WTC11 (cell line): ENCODE measurements around the gene SLC37A3.

Experiments
- CREB1 ChIP-seq: sonication (generic); formaldehyde crosslinking; IDR thresholded peaks from 2 replicates; pipeline ENCODE4 v1.8.0; 2023; ENCODE audit warnings: mild to moderate bottlenecking, missing genetic modification reagents
- E2F1 ChIP-seq: sonication (generic); formaldehyde crosslinking; IDR thresholded peaks from 2 replicates; pipeline ENCODE4 v1.8.0; 2022; ENCODE audit warnings: mild to moderate bottlenecking, missing genetic modification reagents
- ESRRA ChIP-seq: sonication (generic); formaldehyde crosslinking; IDR thresholded peaks from 2 replicates; pipeline ENCODE4 v1.8.1; 2022; ENCODE audit warnings: mild to moderate bottlenecking, missing genetic modification reagents, borderline replicate concordance
- NFE2L1 ChIP-seq: sonication (generic); formaldehyde crosslinking; IDR thresholded peaks from 2 replicates; pipeline ENCODE4 v1.8.1; 2023; ENCODE audit warnings: missing genetic modification reagents
- SP1 ChIP-seq: sonication (generic); formaldehyde crosslinking; conservative IDR thresholded peaks from 2 replicates; pipeline ENCODE4 v1.8.1; 2022; ENCODE audit warnings: missing genetic modification reagents
- TEAD1 ChIP-seq: sonication (generic); formaldehyde crosslinking; IDR thresholded peaks from 2 replicates; pipeline ENCODE4 v1.8.0; 2022; ENCODE audit warnings: mild to moderate bottlenecking, missing genetic modification reagents
- ZNF317 ChIP-seq: sonication (generic); formaldehyde crosslinking; IDR thresholded peaks from 2 replicates; pipeline ENCODE4 v1.8.1; 2023; ENCODE audit warnings: low read depth, mild to moderate bottlenecking, moderate library complexity, missing genetic modification reagents, borderline replicate concordance
- TF ChIP-seq, protein P1 (sequence below): fragments of 200-600 bp; IDR thresholded peaks from 2 replicates; pipeline ENCODE4 v1.8.0; 2022; ENCODE audit warnings: antibody characterized with exemption
- TF ChIP-seq, protein P2 (sequence below): sonication (generic); formaldehyde crosslinking; IDR thresholded peaks from 2 replicates; pipeline ENCODE4 v1.8.1; 2023; ENCODE audit warnings: mild to moderate bottlenecking, missing genetic modification reagents, moderate library complexity
- TF ChIP-seq, protein P3 (sequence below): sonication (generic); formaldehyde crosslinking; IDR thresholded peaks from 2 replicates; pipeline ENCODE4 v1.8.1; 2023; ENCODE audit warnings: mild to moderate bottlenecking, missing genetic modification reagents
- TF ChIP-seq, protein P4 (sequence below): sonication (generic); formaldehyde crosslinking; IDR thresholded peaks from 2 replicates; pipeline ENCODE4 v1.8.0; 2023; ENCODE audit warnings: missing genetic modification reagents, mild to moderate bottlenecking, borderline replicate concordance

DNA sequence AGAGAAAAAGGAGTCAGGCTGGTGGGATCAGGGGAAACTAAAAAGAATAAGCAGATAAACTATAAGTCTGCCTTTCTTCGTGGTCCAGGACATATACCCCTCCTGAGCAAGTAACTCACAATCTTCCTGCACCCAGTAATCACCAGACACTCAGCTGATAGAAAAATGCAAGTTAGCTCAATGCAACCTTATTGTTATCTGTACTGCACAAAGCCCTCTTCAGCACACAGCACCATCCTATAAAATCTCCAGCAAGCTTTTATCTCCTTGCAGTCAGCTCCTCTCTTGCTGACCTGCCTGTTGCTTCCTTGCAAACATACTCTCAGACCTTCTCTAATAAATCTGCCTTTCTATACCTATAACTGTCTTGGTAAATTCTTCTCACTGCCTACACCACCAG lies 6.7 kb downstream of the SLC37A3 start:
- TF ChIP-seq SP1 (CRISPR knock-in tag) = no peak
- no peak for TF ChIP-seq ESRRA (CRISPR knock-in tag)
- no peak for TF ChIP-seq E2F1 (CRISPR knock-in tag)
- TF ChIP-seq, protein P1, sequence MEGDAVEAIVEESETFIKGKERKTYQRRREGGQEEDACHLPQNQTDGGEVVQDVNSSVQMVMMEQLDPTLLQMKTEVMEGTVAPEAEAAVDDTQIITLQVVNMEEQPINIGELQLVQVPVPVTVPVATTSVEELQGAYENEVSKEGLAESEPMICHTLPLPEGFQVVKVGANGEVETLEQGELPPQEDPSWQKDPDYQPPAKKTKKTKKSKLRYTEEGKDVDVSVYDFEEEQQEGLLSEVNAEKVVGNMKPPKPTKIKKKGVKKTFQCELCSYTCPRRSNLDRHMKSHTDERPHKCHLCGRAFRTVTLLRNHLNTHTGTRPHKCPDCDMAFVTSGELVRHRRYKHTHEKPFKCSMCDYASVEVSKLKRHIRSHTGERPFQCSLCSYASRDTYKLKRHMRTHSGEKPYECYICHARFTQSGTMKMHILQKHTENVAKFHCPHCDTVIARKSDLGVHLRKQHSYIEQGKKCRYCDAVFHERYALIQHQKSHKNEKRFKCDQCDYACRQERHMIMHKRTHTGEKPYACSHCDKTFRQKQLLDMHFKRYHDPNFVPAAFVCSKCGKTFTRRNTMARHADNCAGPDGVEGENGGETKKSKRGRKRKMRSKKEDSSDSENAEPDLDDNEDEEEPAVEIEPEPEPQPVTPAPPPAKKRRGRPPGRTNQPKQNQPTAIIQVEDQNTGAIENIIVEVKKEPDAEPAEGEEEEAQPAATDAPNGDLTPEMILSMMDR = no peak
- TF ChIP-seq, protein P2, sequence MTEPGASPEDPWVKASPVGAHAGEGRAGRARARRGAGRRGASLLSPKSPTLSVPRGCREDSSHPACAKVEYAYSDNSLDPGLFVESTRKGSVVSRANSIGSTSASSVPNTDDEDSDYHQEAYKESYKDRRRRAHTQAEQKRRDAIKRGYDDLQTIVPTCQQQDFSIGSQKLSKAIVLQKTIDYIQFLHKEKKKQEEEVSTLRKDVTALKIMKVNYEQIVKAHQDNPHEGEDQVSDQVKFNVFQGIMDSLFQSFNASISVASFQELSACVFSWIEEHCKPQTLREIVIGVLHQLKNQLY (CRISPR knock-in tag) = no peak
- TF ChIP-seq, protein P3, sequence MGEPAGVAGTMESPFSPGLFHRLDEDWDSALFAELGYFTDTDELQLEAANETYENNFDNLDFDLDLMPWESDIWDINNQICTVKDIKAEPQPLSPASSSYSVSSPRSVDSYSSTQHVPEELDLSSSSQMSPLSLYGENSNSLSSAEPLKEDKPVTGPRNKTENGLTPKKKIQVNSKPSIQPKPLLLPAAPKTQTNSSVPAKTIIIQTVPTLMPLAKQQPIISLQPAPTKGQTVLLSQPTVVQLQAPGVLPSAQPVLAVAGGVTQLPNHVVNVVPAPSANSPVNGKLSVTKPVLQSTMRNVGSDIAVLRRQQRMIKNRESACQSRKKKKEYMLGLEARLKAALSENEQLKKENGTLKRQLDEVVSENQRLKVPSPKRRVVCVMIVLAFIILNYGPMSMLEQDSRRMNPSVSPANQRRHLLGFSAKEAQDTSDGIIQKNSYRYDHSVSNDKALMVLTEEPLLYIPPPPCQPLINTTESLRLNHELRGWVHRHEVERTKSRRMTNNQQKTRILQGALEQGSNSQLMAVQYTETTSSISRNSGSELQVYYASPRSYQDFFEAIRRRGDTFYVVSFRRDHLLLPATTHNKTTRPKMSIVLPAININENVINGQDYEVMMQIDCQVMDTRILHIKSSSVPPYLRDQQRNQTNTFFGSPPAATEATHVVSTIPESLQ (CRISPR knock-in tag) = no peak
- TF ChIP-seq TEAD1 (CRISPR knock-in tag) = no peak
- TF ChIP-seq, protein P4, sequence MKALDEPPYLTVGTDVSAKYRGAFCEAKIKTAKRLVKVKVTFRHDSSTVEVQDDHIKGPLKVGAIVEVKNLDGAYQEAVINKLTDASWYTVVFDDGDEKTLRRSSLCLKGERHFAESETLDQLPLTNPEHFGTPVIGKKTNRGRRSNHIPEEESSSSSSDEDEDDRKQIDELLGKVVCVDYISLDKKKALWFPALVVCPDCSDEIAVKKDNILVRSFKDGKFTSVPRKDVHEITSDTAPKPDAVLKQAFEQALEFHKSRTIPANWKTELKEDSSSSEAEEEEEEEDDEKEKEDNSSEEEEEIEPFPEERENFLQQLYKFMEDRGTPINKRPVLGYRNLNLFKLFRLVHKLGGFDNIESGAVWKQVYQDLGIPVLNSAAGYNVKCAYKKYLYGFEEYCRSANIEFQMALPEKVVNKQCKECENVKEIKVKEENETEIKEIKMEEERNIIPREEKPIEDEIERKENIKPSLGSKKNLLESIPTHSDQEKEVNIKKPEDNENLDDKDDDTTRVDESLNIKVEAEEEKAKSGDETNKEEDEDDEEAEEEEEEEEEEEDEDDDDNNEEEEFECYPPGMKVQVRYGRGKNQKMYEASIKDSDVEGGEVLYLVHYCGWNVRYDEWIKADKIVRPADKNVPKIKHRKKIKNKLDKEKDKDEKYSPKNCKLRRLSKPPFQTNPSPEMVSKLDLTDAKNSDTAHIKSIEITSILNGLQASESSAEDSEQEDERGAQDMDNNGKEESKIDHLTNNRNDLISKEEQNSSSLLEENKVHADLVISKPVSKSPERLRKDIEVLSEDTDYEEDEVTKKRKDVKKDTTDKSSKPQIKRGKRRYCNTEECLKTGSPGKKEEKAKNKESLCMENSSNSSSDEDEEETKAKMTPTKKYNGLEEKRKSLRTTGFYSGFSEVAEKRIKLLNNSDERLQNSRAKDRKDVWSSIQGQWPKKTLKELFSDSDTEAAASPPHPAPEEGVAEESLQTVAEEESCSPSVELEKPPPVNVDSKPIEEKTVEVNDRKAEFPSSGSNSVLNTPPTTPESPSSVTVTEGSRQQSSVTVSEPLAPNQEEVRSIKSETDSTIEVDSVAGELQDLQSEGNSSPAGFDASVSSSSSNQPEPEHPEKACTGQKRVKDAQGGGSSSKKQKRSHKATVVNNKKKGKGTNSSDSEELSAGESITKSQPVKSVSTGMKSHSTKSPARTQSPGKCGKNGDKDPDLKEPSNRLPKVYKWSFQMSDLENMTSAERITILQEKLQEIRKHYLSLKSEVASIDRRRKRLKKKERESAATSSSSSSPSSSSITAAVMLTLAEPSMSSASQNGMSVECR (CRISPR knock-in tag) = no peak
- no peak for TF ChIP-seq NFE2L1 (CRISPR knock-in tag)
- no peak for TF ChIP-seq CREB1 (CRISPR knock-in tag)
- TF ChIP-seq ZNF317 = no peak
